Breast epithelium (tissue), 4 donors: Measurements from ENCODE around the gene SLC9A2. TPM values are rescaled to one million over a fixed set of nuclear protein-coding genes. Genes with fewer than 3 reads are reported as not detected.

Experiments
- DNase-seq, 2 donors: peaks; one replicate each; pipeline ENCODE4 v3.0.0-alpha.2; 2019; ENCODE audit warnings: low spot score in 2 of 2
- H3K27ac ChIP-seq, 2 donors: fragments of 200-600 bp; sonication (generic) in 1 of 2; one replicate each; pipeline ENCODE4 v1.5.1; 2016 to 2019; ENCODE audit warnings: mild to moderate bottlenecking in 1 of 2
- H3K27me3 ChIP-seq, 2 donors: fragments of 200-600 bp; sonication (generic) in 1 of 2; one replicate each; pipeline versions ENCODE4 v1.5.1 to v1.6.0; 2017 to 2019; ENCODE audit warnings: control low read depth in 1 of 2, mild to moderate bottlenecking in 1 of 2
- H3K36me3 ChIP-seq: fragments of 200-600 bp; one replicate; pipeline ENCODE4 v1.5.1; 2019
- H3K4me1 ChIP-seq, 2 donors: fragments of 200-600 bp; sonication (generic); one replicate each; pipeline ENCODE4 v1.5.1; 2016 to 2019; ENCODE audit warnings: control low read depth in 1 of 2
- H3K4me3 ChIP-seq, 3 donors: fragments of 200-600 bp; sonication (generic); 1 replicate in 2 of 3; 2 replicates in 1 of 3; pipeline ENCODE4 v1.5.1; 2016 to 2019; ENCODE audit warnings: mild to moderate bottlenecking in 3 of 3, moderate library complexity in 2 of 3
- H3K9me3 ChIP-seq, 2 donors: fragments of 200-600 bp; sonication (generic) in 1 of 2; one replicate each; pipeline ENCODE4 v1.5.1; 2016 to 2019; ENCODE audit warnings: control low read depth in 1 of 2
- CTCF ChIP-seq, 3 donors: fragments of 450-650 bp; IDR thresholded peaks; one replicate each; pipeline ENCODE4 v1.5.1; 2016 to 2017; ENCODE audit warnings: antibody characterized with exemption in 3 of 3, mild to moderate bottlenecking in 3 of 3, moderate library complexity in 3 of 3
- POLR2A ChIP-seq: fragments of 450-650 bp; IDR thresholded peaks from one replicate; pipeline ENCODE4 v1.6.1; 2016; ENCODE audit warnings: antibody characterized with exemption, mild to moderate bottlenecking, moderate library complexity
- POLR2AphosphoS5 ChIP-seq, 3 donors: sonication (generic); formaldehyde crosslinking; IDR thresholded peaks; one replicate each; pipeline ENCODE4 v1.6.1; 2017; ENCODE audit warnings: antibody characterized with exemption in 3 of 3
- intact Hi-C: fragments of 100-400 bp; cut with DNase I; formaldehyde crosslinking; loops from one replicate; pipeline ENCODE4 v1.15.1; 2023; ENCODE audit warnings: low total_unique reads
- total RNA-seq, 3 donors: library from RNA; depleted of rRNA; stranded (reverse); fragments of >200 nt; gene quantifications; one replicate each; pipeline ENCODE4 v1.1.0, GENCODE V29; 2016

Gene SLC9A2
- total RNA-seq, 3 donors from 2014 or later = 0.16 to 0.98 (median 0.73) TPM

DNA sequence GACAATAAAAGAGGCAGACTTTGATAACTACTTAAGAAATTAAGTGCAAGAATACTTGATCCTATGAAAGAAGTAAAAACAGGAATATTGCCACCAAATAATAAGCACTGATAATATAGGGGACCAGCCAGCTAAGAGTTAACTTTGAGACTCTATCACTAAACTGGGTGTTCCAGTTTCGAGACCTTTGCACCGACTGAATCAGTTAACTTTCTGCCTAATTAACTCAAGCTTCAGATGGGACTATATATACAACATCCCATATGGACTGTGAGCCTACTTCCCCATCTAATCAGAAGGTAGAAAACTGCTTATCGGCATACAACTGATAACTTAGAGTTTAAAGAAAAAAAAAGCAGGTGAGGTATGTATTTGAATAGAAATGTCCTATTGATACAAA, 25.8 kb upstream of the SLC9A2 start:
- no peak for DNase-seq
- Histone ChIP-seq H3K4me1 (no peaks in the 10 kb centered on the region), H3K27ac (no peak overlapping the region), H3K36me3 (no peaks in the 10 kb centered on the region), H3K4me3 (no peak overlapping the region), H3K9me3 (no peaks in the 10 kb centered on the region), H3K27me3 (no peaks in the 10 kb centered on the region)
- intact Hi-C loops = no loop called here
- TF ChIP-seq POLR2AphosphoS5 (IDR thresholded peaks at IDR 0.05) = no peak

- no peaks in the 10 kb centered on the region for H3K36me3 ChIP-seq
- H3K27me3 ChIP-seq = no peaks in the 10 kb centered on the region
- no peaks in the 10 kb centered on the region for H3K9me3 ChIP-seq
- H3K4me1 ChIP-seq = no peaks in the 10 kb centered on the region
- no peak for TF ChIP-seq CTCF (IDR thresholded peaks at IDR 0.05)
- no peak for TF ChIP-seq POLR2AphosphoS5 (IDR thresholded peaks at IDR 0.05)
- no peak for TF ChIP-seq POLR2A
- intact Hi-C loops = no loop called here
- no peak overlapping the region for H3K27ac ChIP-seq
- no peak overlapping the region for H3K4me3 ChIP-seq
- no peak for DNase-seq
Observed at GRCh38 chr2:102594445-102595016, 24.8 kb upstream of the SLC9A2 start.

GRCh38 chr2:102597788-102598187, 21.6 kb upstream of the SLC9A2 start:
- H3K9me3 ChIP-seq = no peaks in the 10 kb centered on the region
- H3K27me3 ChIP-seq = no peaks in the 10 kb centered on the region
- no peak for DNase-seq
- no peaks in the 10 kb centered on the region for H3K36me3 ChIP-seq
- no peak overlapping the region for H3K27ac ChIP-seq
- TF ChIP-seq CTCF (IDR thresholded peaks at IDR 0.05) (no peak), POLR2AphosphoS5 (IDR thresholded peaks at IDR 0.05) (no peak), POLR2A (no peak)
- no peak overlapping the region for H3K4me3 ChIP-seq
- no peaks in the 10 kb centered on the region for H3K4me1 ChIP-seq
- intact Hi-C loops = no loop called here

- no peaks in the 10 kb centered on the region for H3K4me1 ChIP-seq
- H3K27ac ChIP-seq = no peak overlapping the region
- H3K4me3 ChIP-seq = no peak overlapping the region
- H3K9me3 ChIP-seq = no peaks in the 10 kb centered on the region
- intact Hi-C loops = no loop called here
- H3K36me3 ChIP-seq = no peaks in the 10 kb centered on the region
- H3K27me3 ChIP-seq = no peaks in the 10 kb centered on the region
- DNase-seq = no peak
- TF ChIP-seq POLR2AphosphoS5 (IDR thresholded peaks at IDR 0.05) (no peak), POLR2A (no peak), CTCF (IDR thresholded peaks at IDR 0.05) (no peak)
Observed at GRCh38 chr2:102599486-102599885, 19.9 kb upstream of the SLC9A2 start.

GRCh38 chr2:102601730-102602129, 17.6 kb upstream of the SLC9A2 start:
- TF ChIP-seq CTCF (IDR thresholded peaks at IDR 0.05) (no peak), POLR2AphosphoS5 (IDR thresholded peaks at IDR 0.05) (no peak), POLR2A (no peak)
- Histone ChIP-seq H3K4me3 (no peak overlapping the region), H3K9me3 (no peaks in the 10 kb centered on the region), H3K36me3 (no peaks in the 10 kb centered on the region), H3K27me3 (no peaks in the 10 kb centered on the region), H3K4me1 (no peaks in the 10 kb centered on the region), H3K27ac (no peak overlapping the region)
- intact Hi-C loops = no loop called here
- no peak for DNase-seq

DNA sequence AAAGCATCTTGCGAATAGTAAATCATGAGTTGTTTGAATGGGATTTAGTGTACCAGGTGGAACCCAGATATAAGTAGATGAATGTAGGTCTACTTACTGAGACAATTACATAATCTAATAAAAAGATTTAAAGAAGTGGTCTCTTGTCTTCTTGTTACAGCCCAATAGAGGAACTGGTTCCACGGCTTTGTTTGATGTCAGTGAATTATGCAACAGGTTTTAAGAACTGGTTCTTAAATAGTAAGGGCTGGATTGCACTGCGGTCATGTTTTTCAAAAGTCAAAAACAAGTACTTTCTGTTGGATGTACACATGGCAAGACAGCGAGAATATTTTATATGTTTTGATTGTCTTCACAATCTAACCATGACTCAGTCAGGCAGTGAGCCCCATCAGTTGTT, 15.4 kb upstream of the SLC9A2 start:
- no peak overlapping the region for H3K27ac ChIP-seq
- TF ChIP-seq POLR2A (no peak), CTCF (IDR thresholded peaks at IDR 0.05) (no peak), POLR2AphosphoS5 (IDR thresholded peaks at IDR 0.05) (no peak)
- intact Hi-C loops = no loop called here
- H3K27me3 ChIP-seq = no peaks in the 10 kb centered on the region
- H3K36me3 ChIP-seq = no peaks in the 10 kb centered on the region
- no peak overlapping the region for H3K4me3 ChIP-seq
- DNase-seq = no peak
- H3K4me1 ChIP-seq = no peaks in the 10 kb centered on the region
- no peaks in the 10 kb centered on the region for H3K9me3 ChIP-seq
